A673 (cell line): Measurements from ENCODE around the gene ZC3HAV1L. TPM values are rescaled to one million over a fixed set of nuclear protein-coding genes. Genes with fewer than 3 reads are reported as not detected.

Experiments
- BruUV-seq: library from RNA; stranded (reverse); fragments of 400-500 nt; replicated peaks from 2 replicates; lab custom pipeline; 2021; lab: Mats Ljungman, UMichigan
- CTCF ChIA-PET: fragments of 300-600 bp; sonication (Branson Sonifier 250); formaldehyde crosslinking; loops from one replicate; lab custom pipeline; 2022; ENCODE audit warnings: antibody characterized with exemption; lab: Charles Lee
- POLR2A ChIA-PET: fragments of 300-600 bp; sonication (Branson Sonifier 250); formaldehyde crosslinking; loops from one replicate; lab custom pipeline; 2022; ENCODE audit warnings: antibody characterized with exemption; ENCODE audit not compliant: low non-redundant PET; lab: Charles Lee
- DNase-seq: peaks from one replicate; pipeline ENCODE4 v3.0.0-alpha.2; 2015; ENCODE audit warnings: low spot score
- H3K27ac ChIP-seq: fragments of 200-600 bp; sonication (generic); 2 replicates; pipeline ENCODE4 v1.5.1; 2016; ENCODE audit warnings: mixed run types, low read depth, mild to moderate bottlenecking, mixed read lengths, antibody characterized with exemption, low read length; ENCODE audit not compliant: poor library complexity, severe bottlenecking
- H3K27me3 ChIP-seq: fragments of 200-600 bp; sonication (generic); replicated peaks from 2 replicates; pipeline ENCODE4 v1.6.1; 2017; ENCODE audit warnings: mixed run types, low read depth, mild to moderate bottlenecking, mixed read lengths, antibody characterized with exemption, low read length; ENCODE audit not compliant: insufficient read depth, poor library complexity
- H3K36me3 ChIP-seq: fragments of 200-600 bp; sonication (generic); 2 replicates; pipeline ENCODE4 v1.6.1; 2016; ENCODE audit warnings: mixed run types, mild to moderate bottlenecking, mixed read lengths, antibody characterized with exemption, low read length; ENCODE audit not compliant: insufficient read depth, poor library complexity, severe bottlenecking
- H3K4me1 ChIP-seq: fragments of 200-600 bp; sonication (generic); 2 replicates; pipeline ENCODE4 v1.6.1; 2017; ENCODE audit warnings: mixed run types, mild to moderate bottlenecking, mixed read lengths, antibody characterized with exemption, low read length; ENCODE audit not compliant: insufficient read depth, poor library complexity, severe bottlenecking
- H3K4me3 ChIP-seq: fragments of 200-600 bp; sonication (generic); 2 replicates; pipeline ENCODE4 v1.5.1; 2016; ENCODE audit warnings: low read depth, mixed run types, mild to moderate bottlenecking, mixed read lengths, low read length; ENCODE audit not compliant: poor library complexity, severe bottlenecking
- H3K9me3 ChIP-seq: fragments of 200-600 bp; sonication (generic); 2 replicates; pipeline ENCODE4 v1.6.1; 2016; ENCODE audit warnings: mixed run types, low read depth, mild to moderate bottlenecking, mixed read lengths, antibody characterized with exemption, low read length; ENCODE audit not compliant: poor library complexity, severe bottlenecking
- CTCF ChIP-seq: fragments of 300-800, 200-600 bp; sonication (generic); conservative IDR thresholded peaks from 2 replicates; pipeline ENCODE4 v1.5.1; 2017; ENCODE audit warnings: low read depth, mild to moderate bottlenecking, antibody characterized with exemption, low read length, moderate library complexity, mixed read lengths
- EZH2 ChIP-seq: fragments of 200-600 bp; sonication (generic); IDR thresholded peaks from 2 replicates; pipeline ENCODE4 v1.6.1; 2017; ENCODE audit warnings: borderline replicate concordance, low read depth, mild to moderate bottlenecking, mixed read lengths, antibody characterized with exemption, low read length; ENCODE audit not compliant: poor library complexity, severe bottlenecking
- intact Hi-C: fragments of 100-400 bp; cut with micrococcal nuclease; formaldehyde crosslinking; loops from one replicate; pipeline ENCODE4 v1.10.0; 2022; ENCODE audit not compliant: unreplicated experiment
- total RNA-seq: library from RNA; stranded (reverse); gene quantifications from 2 replicates; pipeline ENCODE4 v1.2.3, GENCODE V29; 2021

Gene ZC3HAV1L
- total RNA-seq, 1 experiment from 2014 or later, result 36.5 TPM

GRCh38 chr7:139016931-139017511, 18.8 kb downstream of the ZC3HAV1L start:
- Histone ChIP-seq H3K4me1 (no peaks in the 10 kb centered on the region), H3K27me3 (no peaks in the 10 kb centered on the region), H3K4me3 (no peak overlapping the region), H3K27ac (no peak overlapping the region), H3K9me3 (no peaks in the 10 kb centered on the region), H3K36me3 (peaks cover 14% of the 10 kb centered on the region)
- DNase-seq, result peak; percentile 83
- ChIA-PET CTCF (interaction anchor here (0.5 to 1.7 kb wide), 7 partner anchors 41 to 307 kb away, joined by 3 to 16 read pairs (median 4); no protein-coding TSS in a partner anchor), POLR2A (no interaction called here)
- intact Hi-C loops, result loop anchor here (1.0 kb wide), 1 partner anchor 58 kb away; no protein-coding TSS in a partner anchor
- BruUV-seq, result no TSS peak
- TF ChIP-seq CTCF, result peak; percentile 82
- TF ChIP-seq EZH2, result no peak

- Histone ChIP-seq H3K27ac (no peak overlapping the region), H3K9me3 (peaks cover 4% of the 10 kb centered on the region), H3K4me1 (no peaks in the 10 kb centered on the region), H3K27me3 (no peaks in the 10 kb centered on the region), H3K4me3 (no peak overlapping the region), H3K36me3 (no peaks in the 10 kb centered on the region)
- ChIA-PET CTCF (no interaction called here), POLR2A (no interaction called here)
- TF ChIP-seq CTCF, result no peak
- TF ChIP-seq EZH2, result no peak
- no TSS peak for BruUV-seq
- intact Hi-C loops, result no loop called here
- DNase-seq, result no peak
These were observed 24.5 kb downstream of the ZC3HAV1L start for GRCh38 chr7:139011373-139011772.

- DNase-seq, result no peak
- TF ChIP-seq EZH2 (no peak), CTCF (no peak)
- BruUV-seq, result no TSS peak
- Histone ChIP-seq H3K4me1 (no peaks in the 10 kb centered on the region), H3K4me3 (no peak overlapping the region), H3K27me3 (no peaks in the 10 kb centered on the region), H3K27ac (no peak overlapping the region), H3K9me3 (peaks cover 6% of the 10 kb centered on the region), H3K36me3 (no peaks in the 10 kb centered on the region)
- POLR2A ChIA-PET, result no interaction called here
- intact Hi-C loops, result no loop called here
- CTCF ChIA-PET, result no interaction called here
These were observed 31.3 kb downstream of the ZC3HAV1L start for GRCh38 chr7:139004321-139005090.
